KBM-7 (cell line): ENCODE data around the gene EIF1.
"Not testable (repeated sequence)": the region's sequence is repeated elsewhere in the genome, so short reads cannot be mapped to it uniquely, and the experiment has no call there.

Source experiments
- DNase-seq: peaks from one replicate; pipeline ENCODE4 v3.0.0-alpha.2; 2015
- in situ Hi-C: fragments of 300-500 bp; cut with MboI; formaldehyde crosslinking; loops from 2 replicates; pipeline ENCODE4 v1.14.3; 2020; ENCODE audit warnings: low sequenced_read_pairs, low pct_unique_long_range_greater_than_20kb, mixed read lengths

EIF1 gene

DNA sequence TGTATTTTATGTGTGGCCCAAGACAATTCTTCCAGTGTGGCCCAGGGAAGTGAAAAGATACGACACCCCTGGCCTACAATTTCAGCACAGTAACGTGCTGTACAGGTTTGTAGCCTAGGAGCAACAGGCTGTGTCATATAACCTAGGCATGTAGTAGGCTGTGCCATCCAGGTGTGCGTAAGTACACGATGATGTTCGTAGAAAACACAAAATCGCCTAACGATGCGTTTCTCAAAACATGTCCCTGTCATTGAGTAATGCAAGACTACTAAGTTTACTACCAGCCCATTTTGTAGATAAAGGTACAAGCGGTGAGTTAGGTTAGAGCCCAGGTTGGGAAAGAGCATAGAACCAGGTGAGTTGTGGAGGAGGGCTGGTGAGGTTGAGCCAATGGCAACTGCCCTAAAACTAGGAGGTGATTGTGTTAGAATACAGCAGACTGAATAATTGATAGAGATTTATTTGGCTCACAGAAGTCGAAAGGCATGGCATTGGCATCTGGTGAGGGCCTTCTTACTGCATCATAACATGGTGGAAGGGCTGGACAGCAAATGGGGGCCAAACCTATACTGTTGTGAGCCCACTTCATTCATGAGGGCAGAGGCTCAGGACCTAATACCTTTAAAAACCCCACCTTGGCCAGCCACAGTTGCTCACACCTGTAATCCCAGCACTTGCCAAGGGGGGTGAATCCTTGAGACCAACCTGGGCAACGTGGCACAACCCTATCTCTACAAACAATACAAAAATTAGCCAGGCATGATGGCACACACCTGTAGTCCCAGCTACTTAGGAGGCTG, 4.2 kb downstream of the EIF1 start:
- DNase-seq: peak; percentile 29
- in situ Hi-C loops: no loop called here

- in situ Hi-C loops: no loop called here
- DNase-seq: no peak
Measured at GRCh38 chr17:41695134-41695661, 6.5 kb downstream of the EIF1 start.

GRCh38 chr17:41695954-41696757, 7.5 kb downstream of the EIF1 start:
- DNase-seq: peak; percentile 60
- in situ Hi-C loops: no loop called here

DNA sequence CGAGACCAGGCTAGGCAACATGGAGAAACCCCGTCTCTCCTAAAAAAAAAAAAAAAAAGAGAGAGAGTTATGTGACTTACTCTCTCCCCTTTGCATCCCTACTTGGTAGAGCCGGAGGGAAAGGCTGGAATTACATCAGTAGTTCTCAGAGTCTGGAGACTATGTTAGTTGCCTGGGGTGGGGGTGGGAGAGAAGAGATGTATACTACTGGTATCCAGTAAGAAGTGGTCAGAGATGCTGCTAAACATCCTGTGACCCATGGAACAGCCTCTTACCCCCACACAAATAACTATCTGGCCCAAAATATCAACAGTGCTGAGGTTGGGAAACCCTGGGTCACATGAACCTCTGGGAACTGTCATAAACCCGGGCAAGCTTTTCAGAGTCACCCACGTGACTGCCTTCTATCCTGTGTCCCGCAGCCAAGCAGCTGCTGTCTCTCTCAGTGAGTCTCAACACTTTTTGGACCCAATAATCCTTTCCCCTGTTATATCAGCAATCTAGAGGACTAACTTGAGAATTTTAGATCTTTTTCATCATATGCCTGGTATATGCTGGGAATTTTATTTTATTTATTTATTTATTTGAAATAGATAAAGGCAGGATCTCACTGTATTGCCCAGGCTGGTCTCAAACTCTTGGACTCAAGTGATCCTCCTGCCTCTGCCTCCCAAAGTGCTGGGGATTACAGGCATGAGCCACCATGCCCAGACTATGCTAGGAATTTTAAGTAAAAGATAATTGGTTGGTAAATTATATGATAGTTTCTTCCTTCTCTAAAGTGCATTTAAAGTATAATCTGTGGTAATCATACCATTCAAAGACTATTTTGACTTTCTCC, 8.7 kb downstream of the EIF1 start:
- in situ Hi-C loops: no loop called here
- DNase-seq: peak; percentile 43

DNA sequence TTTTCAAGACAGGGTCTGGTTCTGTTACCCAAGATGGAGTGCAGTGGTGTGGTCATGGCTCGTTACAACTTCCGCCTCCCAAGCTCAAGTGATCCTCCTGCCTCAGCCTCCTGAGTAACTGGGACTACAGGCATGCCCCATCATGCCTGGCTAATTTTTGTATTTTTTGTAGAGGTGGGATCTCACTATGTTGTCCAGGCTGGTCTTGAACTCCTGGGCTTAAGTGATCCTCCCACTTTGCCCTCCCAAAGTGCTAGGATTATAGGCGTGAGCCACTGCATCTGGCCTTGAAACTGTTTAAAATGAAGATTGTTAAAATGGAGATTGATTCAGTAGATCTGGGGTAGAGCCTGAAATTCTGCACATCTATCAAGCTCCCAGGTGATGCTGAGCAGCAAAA, 12.2 kb downstream of the EIF1 start:
- in situ Hi-C loops, DNase-seq: not testable (repeated sequence)

DNA sequence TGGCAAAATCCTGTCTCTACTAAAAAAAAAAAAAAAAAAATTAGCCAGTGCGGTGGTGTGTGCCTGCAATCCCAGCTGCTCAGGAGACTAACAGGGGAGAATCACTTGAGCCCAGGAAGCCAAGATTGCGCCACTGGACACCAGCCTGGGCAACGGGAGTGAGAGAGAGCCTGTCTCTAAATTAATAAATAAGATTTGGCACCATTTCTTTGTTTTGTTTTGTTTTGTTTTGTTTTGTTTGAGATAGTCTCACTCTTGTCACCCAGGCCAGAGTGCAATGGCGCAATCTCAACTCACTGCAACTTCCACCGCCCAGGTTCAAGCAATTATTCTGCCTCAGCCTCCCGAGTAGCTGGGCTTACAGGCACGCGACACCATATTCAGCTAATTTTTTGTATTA, 14.0 kb downstream of the EIF1 start:
- DNase-seq: no peak
- in situ Hi-C loops: no loop called here

- no peak for DNase-seq
- in situ Hi-C loops: no loop called here
Measured at GRCh38 chr17:41705271-41705991, 16.7 kb downstream of the EIF1 start.

DNA sequence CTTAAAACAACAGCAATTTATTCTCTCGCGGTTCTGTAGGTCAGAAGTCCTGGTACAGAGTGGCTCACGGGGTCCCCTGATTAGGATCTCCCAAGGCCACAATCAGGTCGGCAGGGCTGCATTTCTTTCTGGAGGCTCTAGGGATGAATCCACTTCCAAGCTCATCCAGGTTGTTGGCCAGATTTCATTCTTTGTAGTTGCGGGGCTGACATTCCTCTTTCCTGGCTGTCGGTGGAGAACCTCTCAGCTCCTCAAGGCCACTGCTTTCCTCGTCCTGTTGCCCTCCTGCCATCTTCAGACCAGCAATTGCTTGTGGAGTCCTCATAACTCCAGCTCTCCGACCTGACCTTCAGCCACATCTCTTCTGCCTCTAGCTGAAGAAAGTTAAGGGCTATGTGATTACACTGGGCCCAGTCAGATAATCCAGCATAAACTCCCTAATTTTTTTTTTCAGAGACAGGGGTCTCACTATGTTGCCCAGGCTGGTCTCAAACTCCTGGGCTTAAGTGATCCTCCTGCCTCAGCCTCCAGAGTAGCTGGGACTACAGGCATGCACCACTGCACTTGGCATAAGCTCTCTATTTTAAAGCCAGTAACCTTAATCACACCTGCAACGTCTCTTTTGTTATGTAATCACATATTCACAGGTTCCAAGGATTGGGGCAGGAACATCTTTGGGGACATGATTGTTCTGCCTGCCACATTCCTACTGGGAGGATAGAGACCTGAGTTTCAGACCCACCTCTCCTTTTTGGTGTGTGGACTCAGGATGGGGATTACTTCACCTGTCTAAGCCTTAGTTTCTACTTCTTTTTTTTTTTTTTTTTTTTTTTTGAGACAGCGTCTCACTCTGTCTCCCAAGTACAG, 19.4 kb downstream of the EIF1 start:
- DNase-seq: no peak
- in situ Hi-C loops: no loop called here

GRCh38 chr17:41710472-41711090, 21.9 kb downstream of the EIF1 start:
- DNase-seq: peak; percentile 38
- in situ Hi-C loops: no loop called here

GRCh38 chr17:41711669-41712400, 23.1 kb downstream of the EIF1 start, which contains the start of gene GAST:
GAST (plus strand) TSS chr17:41712331; CDS start chr17:41715437, 3,106 bp downstream.
- no peak for DNase-seq
- in situ Hi-C loops: no loop called here

- in situ Hi-C loops: no loop called here
- no peak for DNase-seq
Measured at GRCh38 chr17:41717408-41718286, 29.0 kb downstream of the EIF1 start.

GRCh38 chr17:41718287-41718645, 29.6 kb downstream of the EIF1 start:
- in situ Hi-C loops: no loop called here
- no peak for DNase-seq

DNA sequence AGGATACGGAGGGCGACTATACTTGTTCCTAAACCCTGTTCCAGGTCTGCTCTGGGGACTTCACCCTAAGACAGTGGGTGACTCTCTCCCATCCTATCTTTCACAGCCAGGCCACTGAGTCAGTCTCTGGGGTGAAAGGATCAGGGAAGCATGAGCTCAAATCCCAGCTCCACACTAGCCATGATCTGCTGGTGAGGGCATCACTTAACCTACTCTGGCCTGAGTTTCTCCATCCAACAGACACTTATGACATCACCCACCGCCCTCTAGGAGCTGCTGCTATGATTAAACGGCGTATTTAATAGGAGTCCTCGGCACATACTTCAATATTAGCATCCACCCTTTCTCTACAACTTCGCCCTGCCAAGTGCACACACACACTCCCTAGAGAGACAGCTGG, 33.5 kb downstream of the EIF1 start:
- in situ Hi-C loops: no loop called here

DNA sequence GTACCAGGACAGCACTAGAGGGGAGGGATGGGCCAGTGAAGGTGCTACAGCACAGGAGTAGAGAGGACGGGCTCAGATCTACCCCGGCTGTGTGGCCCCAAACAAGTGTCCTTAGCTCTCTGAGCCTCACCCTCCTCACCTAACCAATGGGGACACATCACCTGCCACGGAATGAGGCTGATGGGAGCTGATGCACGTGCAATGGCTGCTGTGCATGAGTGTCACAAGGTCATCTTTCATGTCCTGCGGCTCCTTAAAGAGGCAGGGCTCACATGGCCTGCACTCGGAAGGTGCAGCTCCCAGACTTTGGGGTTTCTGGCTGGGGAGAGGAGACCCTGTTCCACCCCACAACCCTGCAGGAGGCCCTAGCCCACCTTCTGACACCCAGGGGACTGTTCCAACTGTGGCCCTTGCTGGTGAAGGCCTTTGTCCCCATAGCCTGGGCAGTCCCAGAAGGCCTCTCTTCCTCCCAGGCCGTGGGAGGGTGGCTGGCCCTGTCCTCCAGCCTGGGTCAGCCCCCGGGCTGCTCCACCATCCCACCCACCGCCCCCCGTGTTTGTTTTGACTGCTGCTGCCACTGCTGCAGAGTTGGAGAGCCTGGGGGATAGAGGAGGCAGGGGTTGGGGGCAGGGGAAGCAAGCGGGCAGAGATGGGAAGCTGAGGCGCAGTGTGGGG, 35.3 kb downstream of the EIF1 start:
- DNase-seq: no peak
- in situ Hi-C loops: no loop called here

More for the DNA sequence above, 33.5 kb downstream of the EIF1 start:
- DNase-seq: no peak

DNA sequence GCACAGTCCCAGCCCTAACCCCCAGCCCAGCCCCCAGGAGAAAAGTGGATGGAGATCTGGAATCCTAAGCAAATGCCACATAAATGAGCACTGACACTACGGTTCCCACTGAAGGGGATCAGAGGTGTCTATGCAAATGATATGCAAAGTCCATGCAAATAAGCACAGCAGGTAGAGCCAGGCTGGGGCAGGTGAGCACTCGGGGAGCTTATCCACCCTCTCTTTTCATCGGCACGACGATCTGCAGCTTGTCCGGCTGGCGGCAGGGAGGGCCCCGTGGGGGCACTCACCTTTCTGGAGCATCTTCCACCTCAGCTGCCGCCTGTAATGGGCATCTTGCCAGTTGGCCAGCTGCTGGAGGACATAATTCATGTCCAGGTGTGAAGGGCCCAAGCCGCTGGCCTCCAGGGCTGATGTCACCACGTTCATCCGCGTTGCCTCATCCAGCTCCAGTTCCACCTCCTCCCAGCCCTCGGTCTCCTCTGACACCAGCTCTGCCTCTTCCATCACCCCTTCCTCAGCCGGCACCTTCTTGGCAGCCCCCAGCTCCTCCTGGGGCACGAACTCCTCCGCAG, 35.9 kb downstream of the EIF1 start:
- DNase-seq: no peak
- in situ Hi-C loops: no loop called here
